H1 (cell line): ENCODE results near the gene NAA50. TPM values are rescaled to one million over a fixed set of nuclear protein-coding genes. Genes with fewer than 3 reads are reported as not detected.

Experiments used
- CTCF ChIA-PET: fragments of 300-600 bp; sonication (Branson Sonifier 250); formaldehyde crosslinking; loops from one replicate; lab custom pipeline; 2021; ENCODE audit not compliant: partially characterized antibody; lab: Charles Lee
- POLR2A ChIA-PET: fragments of 300-600 bp; sonication (Branson Sonifier 250); formaldehyde crosslinking; loops from one replicate; lab custom pipeline; 2021; ENCODE audit warnings: inconsistent platforms; ENCODE audit not compliant: partially characterized antibody; lab: Charles Lee
- DNase-seq, 2 experiments: peaks; one replicate each; pipeline versions ENCODE4 v3.0.0 to v3.0.0-alpha.2; 2010 to 2022; ENCODE audit warnings: low spot score in 2 of 2, low read depth in 1 of 2, mixed read lengths in 1 of 2
- FAIRE-seq: peaks from 2 replicates; lab custom pipeline; 2011; peaks lifted over from hg19 to GRCh38; lab: Jason Lieb, UNC
- H2AFZ ChIP-seq: 2 replicates; pipeline ENCODE4 v1.8.1; 2012; ENCODE audit warnings: low read length, inconsistent platforms
- H2AK5ac ChIP-seq: 2 replicates; pipeline ENCODE4 v1.6.1; 2013; ENCODE audit warnings: low read depth, low read length
- H2BK120ac ChIP-seq: replicated peaks from 2 replicates; pipeline ENCODE3; 2013; ENCODE audit warnings: low read depth, low read length, inconsistent platforms
- H2BK12ac ChIP-seq: 2 replicates; pipeline ENCODE4 v1.6.1; 2013; ENCODE audit warnings: low read depth, low read length
- H2BK15ac ChIP-seq: 2 replicates; pipeline ENCODE4 v1.6.1; 2013; ENCODE audit warnings: low read length
- H2BK20ac ChIP-seq: 2 replicates; pipeline ENCODE4 v1.6.1; 2013; ENCODE audit warnings: low read length
- H2BK5ac ChIP-seq: 2 replicates; pipeline ENCODE4 v1.6.1; 2013; ENCODE audit warnings: low read depth, low read length
- H3K14ac ChIP-seq: 2 replicates; pipeline ENCODE4 v1.6.1; 2013; ENCODE audit warnings: inconsistent platforms; ENCODE audit not compliant: insufficient read length
- H3K18ac ChIP-seq: 2 replicates; pipeline ENCODE4 v1.6.1; 2013; ENCODE audit warnings: low read length; ENCODE audit errors: extremely low read depth
- H3K23ac ChIP-seq: 2 replicates; pipeline ENCODE4 v1.6.1; 2013; ENCODE audit warnings: inconsistent platforms; ENCODE audit not compliant: insufficient read length
- H3K23me2 ChIP-seq: 2 replicates; pipeline ENCODE4 v1.6.1; 2013; ENCODE audit warnings: low read depth, low read length
- H3K27ac ChIP-seq: 2 replicates; pipeline ENCODE4 v1.6.1; 2011; ENCODE audit warnings: low read depth, low read length, inconsistent platforms
- H3K27me3 ChIP-seq, 4 experiments: replicated peaks in 1 of 4; 1 replicate in 1 of 4; 2 replicates in 3 of 4; pipeline versions ENCODE4 v1.6.1 to v1.8.1; 2011 to 2013; ENCODE audit warnings: low read length in 3 of 4, mild to moderate bottlenecking in 3 of 4, inconsistent platforms in 2 of 4, mixed read lengths in 2 of 4, moderate library complexity in 1 of 4; ENCODE audit not compliant: control insufficient read depth in 3 of 4, insufficient read depth in 3 of 4; ENCODE audit errors: extremely low read depth in 1 of 4
- H3K36me3 ChIP-seq, 4 experiments: 2 replicates each; pipeline versions ENCODE4 v1.6.1 to v1.8.1; 2011 to 2013; ENCODE audit warnings: mild to moderate bottlenecking in 4 of 4, low read length in 3 of 4, moderate library complexity in 2 of 4, control low read depth in 1 of 4, inconsistent platforms in 1 of 4; ENCODE audit not compliant: insufficient read depth in 4 of 4, control insufficient read depth in 2 of 4
- H3K4ac ChIP-seq: replicated peaks from 2 replicates; pipeline ENCODE3; 2013; ENCODE audit warnings: low read length, low read depth, mixed read lengths, inconsistent platforms; ENCODE audit not compliant: insufficient read length
- H3K4me1 ChIP-seq, 4 experiments: replicated peaks in 1 of 4; 1 replicate in 1 of 4; 2 replicates in 3 of 4; pipeline versions ENCODE4 v1.6.1 to v1.8.1; 2011 to 2013; ENCODE audit warnings: low read length in 3 of 4, inconsistent platforms in 2 of 4, mixed read lengths in 1 of 4; ENCODE audit not compliant: insufficient read depth in 4 of 4, control insufficient read depth in 3 of 4
- H3K4me2 ChIP-seq, 2 experiments: 2 replicates each; pipeline versions ENCODE4 v1.6.1 to v1.8.1; 2011 to 2013; ENCODE audit warnings: low read depth in 2 of 2, low read length in 2 of 2, control low read depth in 1 of 2, inconsistent platforms in 1 of 2, mild to moderate bottlenecking in 1 of 2; ENCODE audit not compliant: insufficient read depth in 1 of 2
- H3K4me3 ChIP-seq, 4 experiments: fragments of 200-600, 300-600 bp in 1 of 4; sonication (generic), shearing (Covaris generic), sonication (Bioruptor Twin) in 1 of 4; 2 replicates each; pipeline versions ENCODE4 v1.5.1 to v1.8.1; 2011 to 2016; ENCODE audit warnings: low read length in 4 of 4, low read depth in 3 of 4, control low read depth in 2 of 4, inconsistent platforms in 2 of 4, mild to moderate bottlenecking in 2 of 4, mixed read lengths in 1 of 4, moderate library complexity in 1 of 4; ENCODE audit not compliant: insufficient read depth in 2 of 4; ENCODE audit errors: extremely low read depth in 1 of 4
- H3K56ac ChIP-seq: replicated peaks from 2 replicates; pipeline ENCODE3; 2013; ENCODE audit warnings: low read depth, mild to moderate bottlenecking, mixed read lengths, low read length, inconsistent platforms; ENCODE audit not compliant: insufficient read length
- H3K79me1 ChIP-seq: 2 replicates; pipeline ENCODE4 v1.6.1; 2013; ENCODE audit warnings: low read depth, low read length, control low read depth
- H3K79me2 ChIP-seq, 2 experiments: 2 replicates each; pipeline versions ENCODE4 v1.6.1 to v1.8.1; 2012 to 2013; ENCODE audit warnings: low read length in 2 of 2, mild to moderate bottlenecking in 2 of 2, inconsistent platforms in 1 of 2; ENCODE audit not compliant: insufficient read depth in 2 of 2, control insufficient read depth in 1 of 2
- H3K9ac ChIP-seq, 4 experiments: replicated peaks in 1 of 4; 1 replicate in 1 of 4; 2 replicates in 3 of 4; pipeline versions ENCODE4 v1.6.1 to v1.8.1; 2011 to 2013; ENCODE audit warnings: low read depth in 3 of 4, low read length in 3 of 4, control low read depth in 2 of 4, mild to moderate bottlenecking in 2 of 4, moderate library complexity in 2 of 4, inconsistent platforms in 1 of 4; ENCODE audit errors: extremely low read depth in 1 of 4
- H3K9me3 ChIP-seq, 2 experiments: 2 replicates each; pipeline versions ENCODE4 v1.6.1 to v1.8.1; 2012 to 2013; ENCODE audit warnings: mild to moderate bottlenecking in 2 of 2, moderate library complexity in 2 of 2, control low read depth in 1 of 2, inconsistent platforms in 1 of 2, low read depth in 1 of 2, low read length in 1 of 2, mixed read lengths in 1 of 2; ENCODE audit not compliant: insufficient read depth in 2 of 2
- H4K20me1 ChIP-seq, 2 experiments: replicated peaks in 1 of 2; 2 replicates each; pipeline versions ENCODE3 to v1.8.1; 2011 to 2013; ENCODE audit warnings: inconsistent platforms in 2 of 2, low read length in 2 of 2, mild to moderate bottlenecking in 1 of 2; ENCODE audit not compliant: insufficient read depth in 2 of 2, control insufficient read depth in 1 of 2
- H4K5ac ChIP-seq: 2 replicates; pipeline ENCODE4 v1.6.1; 2013; ENCODE audit warnings: low read length, low read depth, mixed read lengths, inconsistent platforms; ENCODE audit not compliant: insufficient read length
- H4K8ac ChIP-seq: 2 replicates; pipeline ENCODE4 v1.8.0; 2013; ENCODE audit warnings: mild to moderate bottlenecking, moderate library complexity, low read length, inconsistent platforms; ENCODE audit not compliant: insufficient read depth; ENCODE audit errors: extremely low read depth
- H4K91ac ChIP-seq: replicated peaks from 2 replicates; pipeline ENCODE3; 2013; ENCODE audit warnings: low read length, mixed read lengths, inconsistent platforms; ENCODE audit not compliant: insufficient read length
- BCL11A ChIP-seq, 2 experiments: IDR thresholded peaks; one replicate each; pipeline ENCODE4 v1.6.1; 2011; ENCODE audit warnings: low read depth in 2 of 2, low read length in 2 of 2, mild to moderate bottlenecking in 2 of 2
- CHD2 ChIP-seq: IDR thresholded peaks from 2 replicates; pipeline ENCODE4 v1.6.1; 2012; ENCODE audit warnings: low read length, improper control_type of control experiment
- GABPA ChIP-seq: IDR thresholded peaks from 2 replicates; pipeline ENCODE4 v1.6.1; 2011; ENCODE audit warnings: mild to moderate bottlenecking, low read length, moderate library complexity, borderline replicate concordance; ENCODE audit not compliant: insufficient read depth
- KDM1A ChIP-seq: fragments of 200-600, 300-600 bp; sonication (generic); IDR thresholded peaks from 2 replicates; pipeline ENCODE4 v1.7.1; 2016; ENCODE audit warnings: mild to moderate bottlenecking, low read length, borderline replicate concordance
- RFX5 ChIP-seq: IDR thresholded peaks from 2 replicates; pipeline ENCODE4 v1.6.1; 2011; ENCODE audit warnings: low read depth, low read length, improper control_type of control experiment, borderline replicate concordance
- RNF2 ChIP-seq: fragments of 200-900, 300-1000 bp; sonication (generic); IDR thresholded peaks from 2 replicates; pipeline ENCODE4 v1.7.1; 2016; ENCODE audit warnings: borderline replicate concordance, low read depth, mild to moderate bottlenecking, antibody characterized with exemption, low read length; ENCODE audit not compliant: poor library complexity, severe bottlenecking; ENCODE audit errors: missing control alignments
- SAP30 ChIP-seq: fragments of 300-600 bp; sonication (generic); IDR thresholded peaks from 2 replicates; pipeline ENCODE4 v1.7.1; 2012; ENCODE audit warnings: low read length, moderate library complexity, mild to moderate bottlenecking, inconsistent platforms; ENCODE audit not compliant: insufficient read depth, insufficient replicate concordance
- SIN3A ChIP-seq, 2 experiments: IDR thresholded peaks in 1 of 2; conservative IDR thresholded peaks in 1 of 2; 2 replicates each; pipeline ENCODE4 v1.6.1; 2011 to 2012; ENCODE audit warnings: low read length in 2 of 2, improper control_type of control experiment in 1 of 2, low read depth in 1 of 2, mild to moderate bottlenecking in 1 of 2
- SP1 ChIP-seq: IDR thresholded peaks from 2 replicates; pipeline ENCODE4 v1.6.1; 2011; ENCODE audit warnings: low read depth, low read length
- SP2 ChIP-seq: IDR thresholded peaks from 2 replicates; pipeline ENCODE4 v1.6.1; 2012; ENCODE audit warnings: mild to moderate bottlenecking, low read length, inconsistent platforms
- TAF7 ChIP-seq: optimal IDR thresholded peaks from 2 replicates; pipeline ENCODE3; 2011; ENCODE audit warnings: low read depth, mild to moderate bottlenecking, inconsistent platforms, low read length, moderate library complexity, borderline replicate concordance
- WGBS, 2 experiments: shearing (Covaris generic) in 1 of 2; methylation state at CpG; one replicate each; pipeline versions ENCODE4 v1.1.6 to v1.1.7; 2013 to 2015; ENCODE audit warnings: low lambda C conversion rate in 2 of 2, mixed read lengths in 2 of 2, inconsistent platforms in 1 of 2, low coverage in 1 of 2, missing lambda C conversion rate in 1 of 2; ENCODE audit not compliant: insufficient replicate concordance in 2 of 2, insufficient coverage in 1 of 2, insufficient read length in 1 of 2; ENCODE audit errors: extremely low coverage in 1 of 2, missing lambda C conversion rate in 1 of 2; 5-methylcytosine and 5-hydroxymethylcytosine counted together
- polyA plus RNA-seq, 7 experiments: library from polyadenylated mRNA; depleted of rRNA in 3 of 7; stranded (reverse) in 5 of 7; unstranded in 2 of 7; fragments of >200 nt in 5 of 7; fragments of 200-250 nt in 2 of 7; gene quantifications; 1 replicate in 5 of 7; 2 replicates in 1 of 7; 4 replicates in 1 of 7; pipeline versions ENCODE4 v1.2.1 to v1.2.3, GENCODE V29; 2011 to 2013; ENCODE audit warnings: missing spikeins in 2 of 7, mixed read lengths in 2 of 7
- total RNA-seq: library from RNA; stranded (reverse); fragmentation: NEBNext Ultra II Directional; extraction: Animal tissue kit (Norgen Biotek cat#: 25700); gene quantifications from 2 replicates; pipeline ENCODE4 v1.2.1, GENCODE V29; 2021
- TF ChIP-seq, protein P1 (sequence below): IDR thresholded peaks from 2 replicates; pipeline ENCODE4 v1.6.1; 2012; ENCODE audit warnings: low read length, inconsistent platforms

The NAA50 gene
- total and polyA plus RNA-seq, 2 of the 8 experiments (the other 6 are each of a cell fraction or from before 2014, with no cell fraction given): 46.6 to 231 TPM

DNA sequence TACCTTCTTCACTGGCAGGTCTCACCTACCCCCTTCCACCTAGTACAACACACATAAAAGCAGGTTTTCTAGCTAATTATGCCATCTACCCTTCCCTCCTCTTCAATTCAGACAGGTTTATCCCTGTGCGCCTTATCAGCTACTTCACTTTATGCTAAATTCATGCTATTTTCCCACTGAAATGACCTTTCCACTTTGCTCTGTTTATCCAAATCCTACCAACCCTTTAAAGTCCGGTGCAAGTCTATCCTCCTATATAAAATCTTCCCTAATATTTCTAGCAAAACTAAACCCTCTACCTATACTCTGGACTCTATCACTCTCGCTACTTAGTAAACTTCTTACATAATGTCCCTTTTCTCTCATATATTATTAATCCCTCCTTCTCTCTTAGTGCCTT is 55.6 kb downstream of the NAA50 start:
- H3K79me2 ChIP-seq: peaks cover 0 to 56% of the 10 kb centered on the region in 2 experiments; a peak in 2 of 4 replicates
- H3K27me3 ChIP-seq: no peaks in the 10 kb centered on the region
- no peak overlapping the region for H2BK15ac ChIP-seq
- H4K20me1 ChIP-seq: peaks cover 0 to 2% of the 10 kb centered on the region in 2 experiments
- H2BK5ac ChIP-seq: no peak overlapping the region
- H4K91ac ChIP-seq: no peak overlapping the region
- CTCF ChIA-PET: interaction anchor here (1.2 kb wide), 1 partner anchor 28 kb away, joined by 3 read pairs; no protein-coding TSS in a partner anchor
- 92 to 100% methylated on average over 1 to 3 of the region's 3 CpGs for WGBS, 2 experiments
- H2BK20ac ChIP-seq: no peak overlapping the region
- H3K4me1 ChIP-seq: peaks cover 0 to 15% (median 4%) of the 10 kb centered on the region in 4 experiments; a peak in 6 of 7 replicates
- H3K18ac ChIP-seq: no peak overlapping the region
- no peaks in the 10 kb centered on the region for H3K36me3 ChIP-seq
- FAIRE-seq (no peak), DNase-seq (no peak)
- no peak overlapping the region for H3K4me3 ChIP-seq
- POLR2A ChIA-PET: no interaction called here
- H2AK5ac ChIP-seq: no peak overlapping the region
- no peaks in the 10 kb centered on the region; a peak in 1 of 4 replicates for H3K9me3 ChIP-seq
- H3K79me1 ChIP-seq: peaks cover 2% of the 10 kb centered on the region; the same call in 1 of the 2 replicates
- no peak overlapping the region for H2BK120ac ChIP-seq
- no peak overlapping the region for H3K23ac ChIP-seq
- no peak overlapping the region for H3K56ac ChIP-seq
- no peak overlapping the region for H3K9ac ChIP-seq
- no peak overlapping the region for H4K5ac ChIP-seq
- H3K27ac ChIP-seq: no peak overlapping the region
- H2AFZ ChIP-seq: no peak overlapping the region
- H2BK12ac ChIP-seq: no peak overlapping the region
- H3K4ac ChIP-seq: no peak overlapping the region
- peaks cover 2% of the 10 kb centered on the region for H3K23me2 ChIP-seq
- H3K4me2 ChIP-seq: no peak overlapping the region
- H4K8ac ChIP-seq: no peak overlapping the region
- no peak overlapping the region for H3K14ac ChIP-seq
- TF ChIP-seq RNF2 (no peak), GABPA (no peak), SP2 (no peak), TAF7 (no peak), SIN3A (conservative IDR thresholded peaks at IDR 0.05 in 1 of 2, IDR thresholded peaks at IDR 0.05 in 1 of 2; ENCODE audit: low read depth in 1 of 2, low read length in 2 of 2) (no peak), CHD2 (no peak), KDM1A (no peak), SP1 (no peak), BCL11A (IDR thresholded peaks at IDR 0.05; ENCODE audit: low read depth in 2 of 2, low read length in 2 of 2) (no peak), RFX5 (no peak), SAP30 (no peak)
- TF ChIP-seq, protein P1, sequence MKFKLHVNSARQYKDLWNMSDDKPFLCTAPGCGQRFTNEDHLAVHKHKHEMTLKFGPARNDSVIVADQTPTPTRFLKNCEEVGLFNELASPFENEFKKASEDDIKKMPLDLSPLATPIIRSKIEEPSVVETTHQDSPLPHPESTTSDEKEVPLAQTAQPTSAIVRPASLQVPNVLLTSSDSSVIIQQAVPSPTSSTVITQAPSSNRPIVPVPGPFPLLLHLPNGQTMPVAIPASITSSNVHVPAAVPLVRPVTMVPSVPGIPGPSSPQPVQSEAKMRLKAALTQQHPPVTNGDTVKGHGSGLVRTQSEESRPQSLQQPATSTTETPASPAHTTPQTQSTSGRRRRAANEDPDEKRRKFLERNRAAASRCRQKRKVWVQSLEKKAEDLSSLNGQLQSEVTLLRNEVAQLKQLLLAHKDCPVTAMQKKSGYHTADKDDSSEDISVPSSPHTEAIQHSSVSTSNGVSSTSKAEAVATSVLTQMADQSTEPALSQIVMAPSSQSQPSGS: no peak
